CD4-positive, CD25-positive, alpha-beta regulatory T cell (primary cell): ENCODE measurements around the gene AGPAT4. TPM values are rescaled to one million over a fixed set of nuclear protein-coding genes. Genes with fewer than 3 reads are reported as not detected.
"Not testable (repeated sequence)": the region's sequence is repeated elsewhere in the genome, so short reads cannot be mapped to it uniquely, and the experiment has no call there.

Source experiments
- ATAC-seq, 2 donors: fragments of 150-1000 bp; cut with Tn5 transposase; one replicate each; pipeline ENCODE4 v1.10.0; 2021; ENCODE audit warnings: low read depth in 2 of 2, moderate number of reproducible peaks in 2 of 2, moderate library complexity in 1 of 2
- DNase-seq, 3 donors: peaks; one replicate each; pipeline versions ENCODE4 v3.0.0 to v3.0.0-alpha.2; 2012 to 2022; ENCODE audit warnings: mixed read lengths in 1 of 3
- H3K27ac ChIP-seq: one replicate; pipeline ENCODE4 v1.7.0; 2013; ENCODE audit warnings: mild to moderate bottlenecking, low read length; ENCODE audit not compliant: insufficient read depth, poor library complexity, severe bottlenecking
- H3K27me3 ChIP-seq: one replicate; pipeline ENCODE4 v1.7.0; 2013; ENCODE audit warnings: low read length; ENCODE audit not compliant: control insufficient read depth, insufficient read depth
- H3K36me3 ChIP-seq: one replicate; pipeline ENCODE4 v1.7.0; 2013; ENCODE audit warnings: mild to moderate bottlenecking, low read length, moderate library complexity; ENCODE audit not compliant: control insufficient read depth, insufficient read depth
- H3K4me1 ChIP-seq: 2 replicates; pipeline ENCODE4 v1.7.0; 2013; ENCODE audit warnings: mild to moderate bottlenecking, low read length; ENCODE audit not compliant: insufficient read depth, control insufficient read depth, poor library complexity, severe bottlenecking
- H3K4me3 ChIP-seq: one replicate; pipeline ENCODE4 v1.7.0; 2013; ENCODE audit warnings: low read depth, mild to moderate bottlenecking, low read length, moderate library complexity
- H3K9me3 ChIP-seq, 2 experiments: 1 replicate in 1 of 2; 2 replicates in 1 of 2; pipeline ENCODE4 v1.7.0; 2013; ENCODE audit warnings: low read length in 2 of 2, mild to moderate bottlenecking in 1 of 2, moderate library complexity in 1 of 2; ENCODE audit not compliant: control insufficient read depth in 2 of 2
- H3K27ac Mint-ChIP-seq, 3 donors: one replicate each; pipeline ENCODE4 v1.8.0; 2020 to 2022; ENCODE audit warnings: mild to moderate bottlenecking in 3 of 3, mixed read lengths in 3 of 3, moderate library complexity in 2 of 3
- H3K27me3 Mint-ChIP-seq: one replicate; pipeline ENCODE4 v1.8.0; 2022; ENCODE audit warnings: mild to moderate bottlenecking, mixed read lengths
- H3K36me3 Mint-ChIP-seq: one replicate; pipeline ENCODE4 v1.8.0; 2020; ENCODE audit warnings: mixed read lengths
- H3K4me1 Mint-ChIP-seq, 4 donors: one replicate each; pipeline ENCODE4 v1.8.0; 2020 to 2022; ENCODE audit warnings: mixed read lengths in 4 of 4, mild to moderate bottlenecking in 1 of 4
- H3K4me3 Mint-ChIP-seq, 4 donors: one replicate each; pipeline ENCODE4 v1.8.0; 2020 to 2022; ENCODE audit warnings: mild to moderate bottlenecking in 4 of 4, mixed read lengths in 4 of 4, moderate library complexity in 3 of 4
- H3K9me3 Mint-ChIP-seq, 7 donors: one replicate each; pipeline ENCODE4 v1.8.0; 2020 to 2022; ENCODE audit warnings: mixed read lengths in 7 of 7, mild to moderate bottlenecking in 3 of 7, moderate library complexity in 2 of 7
- polyA plus RNA-seq, 4 donors: library from polyadenylated mRNA; unstranded; fragments of 300-500 nt; fragmentation: Illumina TruSeq; gene quantifications; one replicate each; pipeline ENCODE4 v1.2.3, GENCODE V29; 2021
- total RNA-seq: library from RNA; stranded (reverse); gene quantifications from one replicate; pipeline ENCODE4 v1.2.3, GENCODE V29; 2022

The AGPAT4 gene
- total and polyA plus RNA-seq, 5 donors from 2014 or later, result 2.4 to 14.6 (median 4.1) TPM

GRCh38 chr6:161181121-161181520 lies 92.7 kb downstream of the AGPAT4 start:
- Mint-ChIP-seq H3K4me1 (peaks cover 0 to 2% (median 0%) of the 10 kb centered on the region in 4 donors), H3K36me3 (peaks cover 13% of the 10 kb centered on the region), H3K9me3 (peaks cover 0 to 15% (median 8%) of the 10 kb centered on the region in 7 donors), H3K27ac (no peak overlapping the region), H3K4me3 (no peak overlapping the region), H3K27me3 (no peaks in the 10 kb centered on the region)
- no peaks in the 10 kb centered on the region for H3K27me3 ChIP-seq
- DNase-seq (no peak), ATAC-seq (no peak)
- H3K9me3 ChIP-seq, result peaks cover 0 to 9% of the 10 kb centered on the region in 2 experiments
- no peaks in the 10 kb centered on the region for H3K4me1 ChIP-seq
- no peak overlapping the region for H3K4me3 ChIP-seq
- H3K36me3 ChIP-seq, result no peaks in the 10 kb centered on the region
- H3K27ac ChIP-seq, result no peak overlapping the region

- H3K4me3 Mint-ChIP-seq, H3K27ac Mint-ChIP-seq, H3K36me3 ChIP-seq, DNase-seq, ATAC-seq, H3K4me1 ChIP-seq, H3K27ac ChIP-seq, H3K9me3 ChIP-seq, H3K4me3 ChIP-seq, H3K27me3 Mint-ChIP-seq, H3K4me1 Mint-ChIP-seq, H3K27me3 ChIP-seq: not testable (repeated sequence)
- H3K36me3 Mint-ChIP-seq, result peaks cover 13% of the 10 kb centered on the region
- H3K9me3 Mint-ChIP-seq, result peaks cover 0 to 30% (median 9%) of the 10 kb centered on the region in 7 donors
These were observed 95.7 kb downstream of the AGPAT4 start for GRCh38 chr6:161178155-161178554.

GRCh38 chr6:161176428-161176827 lies 97.4 kb downstream of the AGPAT4 start:
- H3K9me3 Mint-ChIP-seq, result peaks cover 0 to 30% (median 9%) of the 10 kb centered on the region in 7 donors
- H3K27me3 ChIP-seq, H3K36me3 ChIP-seq, DNase-seq, H3K4me1 Mint-ChIP-seq, H3K36me3 Mint-ChIP-seq, H3K4me3 Mint-ChIP-seq, H3K4me3 ChIP-seq, H3K4me1 ChIP-seq, H3K27ac ChIP-seq, H3K9me3 ChIP-seq, H3K27ac Mint-ChIP-seq, ATAC-seq, H3K27me3 Mint-ChIP-seq: not testable (repeated sequence)

- not testable (repeated sequence) for H3K36me3 ChIP-seq, H3K4me1 ChIP-seq, H3K9me3 ChIP-seq, H3K27me3 ChIP-seq, H3K4me3 ChIP-seq, H3K4me1 Mint-ChIP-seq, DNase-seq, H3K27me3 Mint-ChIP-seq, H3K27ac ChIP-seq, ATAC-seq, H3K4me3 Mint-ChIP-seq, H3K27ac Mint-ChIP-seq
- Mint-ChIP-seq H3K9me3 (peaks cover 0 to 23% (median 6%) of the 10 kb centered on the region in 7 donors), H3K36me3 (peaks cover 12% of the 10 kb centered on the region)
These were observed 101.1 kb downstream of the AGPAT4 start for GRCh38 chr6:161172769-161173168.

DNA sequence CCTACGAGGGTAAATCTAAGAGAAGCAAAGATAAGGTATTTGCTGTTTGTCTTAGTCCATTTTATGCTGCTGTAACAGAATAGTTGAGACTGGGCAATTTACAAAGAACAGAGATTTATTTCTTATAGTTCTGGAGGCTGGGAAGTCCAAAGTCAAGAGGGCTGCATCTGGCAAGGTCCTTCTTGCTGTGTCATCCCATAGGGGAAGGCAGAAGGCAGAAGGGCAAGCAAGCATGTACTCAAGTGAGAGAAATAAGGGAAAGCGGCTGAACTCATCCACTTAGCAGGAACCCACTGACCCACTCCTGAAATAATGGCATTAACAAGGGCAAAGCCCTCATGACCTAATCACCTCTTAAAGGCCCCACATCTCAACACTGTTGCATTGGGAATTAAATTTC lies 102.7 kb downstream of the AGPAT4 start:
- Mint-ChIP-seq H3K4me3 (no peak overlapping the region), H3K9me3 (peaks cover 0 to 16% (median 4%) of the 10 kb centered on the region in 7 donors), H3K4me1 (peaks cover 0 to 4% (median 0%) of the 10 kb centered on the region in 4 donors), H3K27me3 (no peaks in the 10 kb centered on the region), H3K36me3 (peaks cover 17% of the 10 kb centered on the region), H3K27ac (no peak overlapping the region)
- no peaks in the 10 kb centered on the region for H3K27me3 ChIP-seq
- H3K36me3 ChIP-seq, result no peaks in the 10 kb centered on the region
- no peak overlapping the region for H3K27ac ChIP-seq
- no peaks in the 10 kb centered on the region for H3K4me1 ChIP-seq
- H3K4me3 ChIP-seq, result no peak overlapping the region
- no peaks in the 10 kb centered on the region for H3K9me3 ChIP-seq
- DNase-seq (no peak), ATAC-seq (no peak)

GRCh38 chr6:161169696-161170095 lies 104.2 kb downstream of the AGPAT4 start:
- peaks cover 24% of the 10 kb centered on the region for H3K36me3 Mint-ChIP-seq
- Histone ChIP-seq H3K27me3 (no peaks in the 10 kb centered on the region), H3K36me3 (no peaks in the 10 kb centered on the region), H3K4me1 (no peaks in the 10 kb centered on the region), H3K9me3 (no peaks in the 10 kb centered on the region), H3K27ac (no peak overlapping the region), H3K4me3 (no peak overlapping the region)
- peak overlapping the region in 1 of 3 donors; percentile 7 for H3K27ac Mint-ChIP-seq
- ATAC-seq (no peak), DNase-seq (no peak)
- H3K27me3 Mint-ChIP-seq, result no peaks in the 10 kb centered on the region
- no peak overlapping the region for H3K4me3 Mint-ChIP-seq
- H3K4me1 Mint-ChIP-seq, result peaks cover 0 to 4% (median 0%) of the 10 kb centered on the region in 4 donors
- peaks cover 0 to 7% (median 1%) of the 10 kb centered on the region in 7 donors for H3K9me3 Mint-ChIP-seq

DNA sequence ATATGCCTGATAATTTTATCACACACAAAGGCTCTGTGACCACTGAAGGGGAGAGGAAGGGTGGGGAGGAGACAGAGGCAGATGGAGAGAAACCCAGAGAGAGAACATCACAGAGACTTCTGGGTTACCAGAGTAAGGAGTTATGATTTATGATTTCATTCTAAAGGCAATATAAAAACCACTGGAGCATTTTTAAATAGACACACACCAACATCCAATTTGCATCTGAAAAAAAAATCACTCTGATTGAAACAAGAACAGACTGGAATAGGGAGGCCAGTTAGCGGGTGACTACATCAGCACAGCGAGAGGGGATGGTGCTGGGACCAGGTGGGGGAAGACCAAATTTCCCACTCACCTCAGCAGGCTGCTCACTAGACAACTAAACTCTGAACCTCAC lies 104.8 kb downstream of the AGPAT4 start:
- Histone ChIP-seq H3K27ac (no peak overlapping the region), H3K4me1 (no peaks in the 10 kb centered on the region), H3K9me3 (no peaks in the 10 kb centered on the region), H3K27me3 (no peaks in the 10 kb centered on the region), H3K4me3 (no peak overlapping the region), H3K36me3 (peaks cover 3% of the 10 kb centered on the region)
- DNase-seq (no peak), ATAC-seq (no peak)
- peaks cover 0 to 6% (median 1%) of the 10 kb centered on the region in 7 donors for H3K9me3 Mint-ChIP-seq
- peaks cover 24% of the 10 kb centered on the region for H3K36me3 Mint-ChIP-seq
- peaks cover 0 to 4% (median 0%) of the 10 kb centered on the region in 4 donors for H3K4me1 Mint-ChIP-seq
- H3K4me3 Mint-ChIP-seq, result no peak overlapping the region
- peak overlapping the region in 1 of 3 donors; percentile 7 for H3K27ac Mint-ChIP-seq
- H3K27me3 Mint-ChIP-seq, result no peaks in the 10 kb centered on the region

- Mint-ChIP-seq H3K36me3 (peaks cover 24% of the 10 kb centered on the region), H3K4me1 (peaks cover 0 to 4% (median 0%) of the 10 kb centered on the region in 4 donors), H3K9me3 (peaks cover 0 to 3% (median 0%) of the 10 kb centered on the region in 7 donors), H3K4me3 (no peak overlapping the region), H3K27me3 (no peaks in the 10 kb centered on the region), H3K27ac (peak overlapping the region in 1 of 3 donors; percentile 57)
- Histone ChIP-seq H3K9me3 (no peaks in the 10 kb centered on the region), H3K27ac (no peak overlapping the region), H3K4me1 (no peaks in the 10 kb centered on the region), H3K36me3 (peaks cover 7% of the 10 kb centered on the region), H3K4me3 (no peak overlapping the region), H3K27me3 (no peaks in the 10 kb centered on the region)
- DNase-seq, result no peak
- ATAC-seq, result no peak
These were observed 105.5 kb downstream of the AGPAT4 start for GRCh38 chr6:161168281-161168891.
